ENCODE data around the gene SF3B5. TPM values are rescaled to one million over a fixed set of nuclear protein-coding genes. Genes with fewer than 3 reads are reported as not detected.
"Not testable (repeated sequence)": the region's sequence is repeated elsewhere in the genome, so short reads cannot be mapped to it uniquely, and the experiment has no call there.

SF3B5 gene
- total RNA-seq, 1 donor from 2014 or later, result 42.3 TPM

DNA sequence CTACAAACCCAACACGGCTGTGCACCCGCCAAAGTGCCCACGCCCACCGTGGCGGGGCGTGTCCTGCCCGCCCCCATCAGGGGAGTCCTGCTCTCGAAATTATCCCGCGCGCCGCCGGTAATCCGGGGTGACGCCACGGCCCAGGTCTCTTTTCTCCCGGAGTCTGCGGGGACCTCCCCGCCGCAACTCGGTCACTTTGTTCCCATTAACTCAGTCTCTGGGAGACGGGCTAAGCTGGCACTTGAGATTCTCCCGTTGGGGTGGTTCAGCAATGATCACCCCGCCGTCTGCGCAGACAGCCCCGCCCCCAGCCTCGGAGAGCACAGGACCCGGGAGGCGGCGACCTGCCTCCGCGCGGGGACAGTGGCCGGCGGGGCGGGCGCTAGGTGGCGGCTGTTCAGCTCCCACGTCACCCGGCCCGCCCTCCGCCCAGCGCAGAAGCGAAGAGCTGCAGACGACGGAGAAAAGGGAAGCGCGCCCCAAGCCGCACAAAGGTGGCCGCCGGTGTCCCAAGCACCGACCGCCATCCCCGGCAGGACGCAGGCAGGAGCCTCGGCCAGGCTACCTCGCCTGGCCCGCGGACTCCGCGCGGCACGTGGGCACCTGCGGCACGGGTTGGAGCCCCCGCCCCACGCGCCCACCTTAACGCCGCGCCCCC, 31.5 kb downstream of the SF3B5 start:
- DNase-seq, result no peak

DNA sequence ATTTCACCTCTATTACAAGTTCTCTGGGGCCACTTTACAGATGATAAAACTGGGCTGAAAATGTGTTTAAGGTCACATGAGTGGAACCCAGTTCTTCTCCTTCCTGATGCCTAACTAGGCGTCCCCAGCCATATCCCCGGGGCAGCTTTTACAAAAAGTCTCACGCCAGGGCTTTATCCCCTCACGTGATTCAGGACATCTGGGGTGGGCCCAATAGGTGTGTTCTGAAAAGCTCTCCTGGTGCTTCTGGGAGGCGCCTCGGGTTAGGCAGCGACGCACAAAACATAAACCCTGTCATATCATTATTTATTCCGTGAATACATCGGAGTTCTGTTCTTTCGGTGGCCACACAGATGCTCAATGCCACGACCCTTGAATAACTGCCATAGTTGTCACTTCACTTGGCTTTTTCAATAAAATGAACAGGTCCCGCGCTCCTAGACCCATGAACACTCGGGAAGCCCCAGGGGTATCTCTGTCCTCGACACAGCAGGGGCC, 32.1 kb downstream of the SF3B5 start:
- no peak for DNase-seq

DNA sequence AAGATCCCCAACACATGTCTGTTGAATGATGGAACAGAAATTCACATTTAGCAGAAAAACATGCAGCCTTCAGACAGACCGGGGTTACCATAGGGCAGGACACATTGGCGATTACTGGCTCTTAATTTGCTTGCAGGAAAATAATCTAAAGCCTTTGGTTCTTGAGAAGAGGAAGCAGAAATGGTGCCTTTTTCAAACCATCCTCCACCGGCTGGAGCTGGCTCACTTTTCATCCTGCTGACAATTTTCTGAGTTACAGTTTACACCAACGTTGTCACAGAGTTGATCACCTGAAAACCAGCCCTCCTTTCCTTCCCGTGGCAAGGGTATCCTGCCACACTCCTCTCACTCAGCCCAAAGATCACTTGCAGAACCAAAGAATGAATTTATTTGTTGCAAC, 32.6 kb downstream of the SF3B5 start:
- no peak for DNase-seq

DNA sequence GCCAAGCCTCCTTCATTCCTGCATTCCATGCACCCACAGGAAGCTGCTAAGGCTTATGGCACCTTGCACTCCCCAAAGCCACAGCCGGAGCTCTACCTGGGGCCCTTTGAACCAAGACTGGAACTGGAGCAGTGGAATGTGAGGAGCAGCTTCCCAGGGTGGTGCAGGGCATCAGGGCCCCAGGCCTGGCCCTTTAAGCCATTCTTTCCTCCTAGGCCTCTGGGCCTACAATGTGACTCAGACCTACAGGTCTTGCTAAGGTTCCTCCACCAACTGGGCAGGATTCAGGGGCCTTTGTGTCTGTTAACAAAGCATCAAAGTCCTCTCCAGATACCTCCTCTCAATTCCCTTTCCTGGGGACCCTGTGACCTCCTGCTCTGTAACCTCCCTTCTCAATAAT, 36.2 kb downstream of the SF3B5 start:
- DNase-seq, result no peak

DNA sequence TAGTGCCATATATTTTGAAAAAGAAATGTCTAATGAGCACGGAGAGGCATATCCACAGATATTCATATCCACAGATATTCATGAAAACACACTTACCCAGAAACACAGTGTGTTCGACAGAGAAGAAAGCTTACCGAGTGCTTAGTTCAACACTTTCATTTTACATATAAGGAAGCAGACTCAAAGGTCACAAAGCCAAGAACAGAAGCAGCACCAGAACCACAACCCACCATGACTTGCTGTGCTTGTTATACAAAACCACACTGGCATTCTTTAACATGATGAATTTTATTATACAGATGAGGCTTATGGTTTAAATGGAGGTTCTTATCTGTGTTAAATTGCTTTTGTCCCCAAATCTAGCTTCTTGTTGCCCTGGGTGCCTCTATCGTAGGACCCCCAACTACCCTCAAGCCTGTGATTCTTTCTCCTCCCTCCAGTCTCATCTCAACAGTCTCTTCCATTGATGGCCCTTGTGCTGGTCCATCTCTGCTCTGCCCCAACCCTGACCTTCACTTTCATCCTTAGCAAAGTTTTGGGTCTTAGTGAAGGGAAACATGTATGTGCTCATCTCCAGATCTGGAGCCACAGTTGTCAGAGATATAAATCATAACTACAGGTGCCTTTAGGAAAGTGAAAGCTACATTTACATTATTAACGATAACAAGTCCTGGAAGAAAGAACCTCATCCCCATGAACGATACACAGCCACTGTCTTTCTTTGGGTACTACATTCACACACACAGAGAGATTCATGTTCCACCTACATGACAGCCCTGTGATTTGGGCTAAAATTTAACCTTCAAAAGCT, 40.0 kb downstream of the SF3B5 start:
- DNase-seq, result no peak

DNA sequence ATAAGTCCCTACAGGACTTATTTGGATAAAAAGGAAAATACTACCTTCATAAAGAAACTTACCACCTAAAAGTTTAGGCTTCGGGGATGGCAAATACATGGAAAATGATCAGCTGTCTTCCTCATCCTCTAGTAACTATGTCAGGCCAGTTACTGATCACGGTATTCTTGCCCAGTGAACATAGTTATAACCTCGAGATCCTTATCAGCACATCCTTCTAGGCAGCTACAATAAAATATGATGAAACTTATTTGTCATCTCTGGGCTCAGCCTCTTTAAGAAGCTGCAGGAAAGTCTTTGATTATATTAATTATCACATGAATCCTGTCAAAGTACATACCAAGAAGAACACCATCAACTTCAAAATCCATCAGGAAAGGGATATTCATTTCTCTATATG, 41.8 kb downstream of the SF3B5 start:
- no peak for DNase-seq

DNA sequence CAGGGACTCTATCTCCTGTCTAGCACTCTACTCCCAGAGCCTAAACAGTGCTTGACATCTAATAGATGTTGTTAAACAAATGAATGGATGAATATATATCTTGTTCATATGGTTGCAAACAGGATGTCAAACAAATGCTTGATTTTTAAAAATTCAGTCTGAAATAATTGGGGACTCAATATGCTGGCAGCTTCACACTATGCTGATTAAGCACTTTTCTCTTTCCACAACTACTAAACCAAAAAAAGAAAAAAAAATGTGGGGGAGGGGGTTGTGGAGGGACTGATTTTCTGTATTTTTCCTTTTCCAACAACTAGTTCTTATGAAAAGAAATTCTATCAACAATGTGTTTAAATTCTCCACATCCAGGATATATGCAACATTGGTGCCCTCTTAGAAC, 42.9 kb downstream of the SF3B5 start:
- DNase-seq, result no peak

DNA sequence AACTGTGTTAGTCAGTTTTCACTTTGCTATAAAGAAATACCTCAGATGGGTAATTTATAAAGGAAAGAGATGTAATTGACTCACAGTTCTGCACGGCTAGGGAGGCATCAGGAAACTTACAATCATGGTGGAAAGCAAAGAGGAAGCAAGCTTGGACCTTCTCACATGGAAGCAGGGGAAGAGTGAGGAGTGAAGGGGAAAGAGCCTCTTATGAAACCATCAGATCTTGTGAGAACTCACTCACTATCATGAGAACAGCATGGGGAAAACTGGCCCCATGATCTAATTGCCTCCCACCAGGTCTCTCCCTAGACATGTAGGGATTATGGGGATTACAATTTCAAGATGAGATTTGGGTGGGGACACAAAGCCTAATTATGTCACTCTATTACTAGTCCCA, 46.0 kb downstream of the SF3B5 start:
- DNase-seq, result no peak

DNA sequence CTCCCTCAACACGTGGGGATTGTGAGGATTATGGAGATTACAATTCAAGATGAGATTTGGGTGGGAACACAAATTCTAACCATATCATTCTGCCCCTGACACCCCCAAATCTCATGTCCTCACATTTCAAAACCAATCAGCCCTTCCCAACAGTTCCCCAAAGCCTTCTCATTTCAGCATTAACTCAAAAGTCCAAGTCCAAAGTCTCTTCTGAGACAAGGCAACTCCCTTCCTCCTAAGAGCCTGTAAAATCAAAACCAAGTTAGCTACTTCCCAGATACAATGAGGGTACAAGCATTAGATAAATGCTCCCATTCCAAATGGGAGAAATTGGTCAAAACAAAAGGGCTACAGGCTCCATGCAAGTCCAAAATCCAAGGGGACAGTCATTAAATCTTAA, 47.7 kb downstream of the SF3B5 start:
- no peak for DNase-seq

DNA sequence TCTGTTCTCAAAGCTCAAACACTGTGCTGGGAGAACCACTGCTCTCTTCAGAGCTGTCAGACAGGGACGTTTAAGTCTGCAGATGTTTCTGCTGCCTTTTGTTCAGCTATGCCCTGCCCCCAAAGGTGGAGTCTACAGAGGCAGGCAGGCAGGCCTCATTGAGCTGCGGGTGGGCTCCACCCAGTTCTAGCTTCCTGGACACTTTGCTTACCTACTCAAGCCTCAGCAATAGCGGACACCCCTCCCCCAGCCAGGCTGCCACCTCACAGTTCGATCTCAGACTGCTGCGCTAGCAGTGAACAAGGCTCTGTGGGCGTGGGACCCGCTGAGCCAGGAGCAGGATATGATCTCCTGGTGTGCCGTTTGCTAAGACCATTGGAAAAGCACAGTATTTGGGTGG, 48.7 kb downstream of the SF3B5 start:
- DNase-seq, result not testable (repeated sequence)

DNA sequence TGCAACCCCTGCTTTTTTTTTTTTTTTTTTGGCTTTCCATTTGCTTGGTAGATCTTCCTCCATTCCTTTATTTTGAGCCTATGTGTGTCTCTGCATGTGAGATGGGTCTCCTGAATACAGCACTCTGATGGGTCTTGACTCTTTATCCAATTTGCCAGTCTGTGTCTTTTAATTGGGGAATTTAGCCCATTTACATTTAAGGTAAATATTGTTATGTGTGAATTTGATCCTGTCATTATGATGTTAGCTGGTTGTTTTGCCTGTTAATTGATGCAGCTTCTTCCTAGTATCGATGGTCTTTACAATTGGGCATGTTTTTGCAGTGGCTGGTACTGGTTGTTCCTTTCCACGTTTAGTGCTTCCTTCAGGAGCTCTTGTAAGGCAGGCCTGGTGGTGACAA, 50.4 kb downstream of the SF3B5 start:
- DNase-seq, result not testable (repeated sequence)

Other genes starting within 250 kb of the SF3B5 start
- not detected for gene ZC2HC1B, start 231.1 kb downstream of the SF3B5 start, total RNA-seq
- 139 TPM for gene PLAGL1, start 87.3 kb downstream of the SF3B5 start, total RNA-seq
- 5.9 TPM for gene STX11, start 54.9 kb upstream of the SF3B5 start, total RNA-seq
- 199 TPM for gene UTRN, start 189.8 kb upstream of the SF3B5 start, total RNA-seq

All from skin of body (tissue), 2 donors.